Cerebellar nuclear complex (tissue), 1 donor: ENCODE data around the gene TRPM5.

Source experiments
- DNase-seq, 2 experiments: peaks; one replicate each; lab custom pipeline; 2025; lab: John Stamatoyannopoulos, UW

Gene TRPM5

DNA sequence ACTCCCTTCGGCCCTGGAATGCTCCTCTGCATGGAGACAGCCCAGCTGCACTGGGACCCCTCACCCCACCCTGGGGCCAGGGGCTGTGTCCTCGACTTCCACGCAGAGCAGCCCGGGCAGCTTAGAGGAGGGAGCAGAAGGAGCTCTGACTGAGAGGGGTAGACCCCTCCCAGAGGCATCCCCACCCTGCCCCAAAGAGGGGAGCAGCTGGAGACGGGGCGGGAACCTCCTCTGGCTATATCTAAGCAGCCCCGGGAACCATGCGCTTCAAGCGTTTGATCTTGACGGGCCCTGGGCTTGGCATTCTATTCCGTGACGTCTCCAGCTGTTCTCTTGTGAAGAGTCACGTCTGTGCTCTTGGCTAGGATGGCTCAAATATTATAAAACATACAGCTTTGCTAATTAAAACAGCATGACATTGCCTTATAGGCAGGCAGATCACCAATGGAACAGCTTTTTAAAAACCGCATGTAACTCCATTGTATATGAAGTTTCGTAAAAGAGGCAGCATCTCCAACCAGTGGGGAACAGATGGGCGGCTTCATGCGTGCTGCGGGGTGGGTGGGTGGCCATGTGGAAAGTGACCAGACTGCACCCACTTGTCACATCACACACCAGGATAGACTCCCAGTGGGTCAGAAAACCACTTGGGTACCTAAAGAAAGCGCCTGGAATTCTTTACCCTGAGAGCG is 8.2 kb upstream of the TRPM5 start:
- DNase-seq: no peak

- DNase-seq: no peak
Observed at GRCh38 chr11:2451916-2452315, 7.6 kb upstream of the TRPM5 start.

GRCh38 chr11:2451336-2451735 is 7.0 kb upstream of the TRPM5 start:
- no peak for DNase-seq

GRCh38 chr11:2450321-2451041 is 6.2 kb upstream of the TRPM5 start:
- no peak for DNase-seq

DNA sequence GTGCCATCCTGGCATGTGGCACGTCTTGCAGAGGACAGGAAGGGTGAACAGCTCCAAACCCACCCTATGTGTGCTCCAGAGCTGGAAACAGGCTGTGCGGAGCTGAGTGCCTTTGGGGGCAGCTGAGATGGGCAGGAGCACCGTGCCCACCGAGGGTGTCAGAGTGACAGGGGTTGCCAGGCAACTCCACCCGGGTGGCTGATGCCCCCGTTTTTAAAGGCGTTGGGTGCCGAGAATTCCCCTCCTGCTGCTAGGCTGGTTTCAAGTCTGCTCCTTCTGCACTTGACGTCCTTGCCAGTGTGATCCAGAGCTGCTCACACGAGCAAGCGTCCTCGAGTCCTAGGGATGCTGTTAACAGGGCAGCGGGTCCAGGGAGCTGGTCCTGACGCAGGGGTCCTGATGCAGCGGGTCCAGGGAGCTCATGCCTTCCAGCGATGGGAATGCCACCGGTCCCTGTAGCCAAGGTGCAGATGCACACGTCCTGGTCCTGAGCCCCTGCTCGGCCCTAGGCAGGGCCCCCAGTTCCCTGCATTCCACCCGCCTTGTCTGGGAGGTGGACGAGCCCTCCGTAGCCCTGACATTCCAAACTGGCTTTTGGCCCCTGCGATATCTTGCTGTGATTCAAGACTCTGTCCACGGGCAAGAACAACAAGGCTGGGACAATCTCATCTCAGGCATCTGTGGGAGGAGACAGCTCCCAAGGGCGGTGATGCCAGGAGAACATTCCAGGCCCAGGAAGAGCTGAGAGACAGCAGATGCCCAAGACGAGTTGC is 5.4 kb upstream of the TRPM5 start:
- no peak for DNase-seq

GRCh38 chr11:2448661-2449547 is 4.6 kb upstream of the TRPM5 start:
- DNase-seq: no peak

DNA sequence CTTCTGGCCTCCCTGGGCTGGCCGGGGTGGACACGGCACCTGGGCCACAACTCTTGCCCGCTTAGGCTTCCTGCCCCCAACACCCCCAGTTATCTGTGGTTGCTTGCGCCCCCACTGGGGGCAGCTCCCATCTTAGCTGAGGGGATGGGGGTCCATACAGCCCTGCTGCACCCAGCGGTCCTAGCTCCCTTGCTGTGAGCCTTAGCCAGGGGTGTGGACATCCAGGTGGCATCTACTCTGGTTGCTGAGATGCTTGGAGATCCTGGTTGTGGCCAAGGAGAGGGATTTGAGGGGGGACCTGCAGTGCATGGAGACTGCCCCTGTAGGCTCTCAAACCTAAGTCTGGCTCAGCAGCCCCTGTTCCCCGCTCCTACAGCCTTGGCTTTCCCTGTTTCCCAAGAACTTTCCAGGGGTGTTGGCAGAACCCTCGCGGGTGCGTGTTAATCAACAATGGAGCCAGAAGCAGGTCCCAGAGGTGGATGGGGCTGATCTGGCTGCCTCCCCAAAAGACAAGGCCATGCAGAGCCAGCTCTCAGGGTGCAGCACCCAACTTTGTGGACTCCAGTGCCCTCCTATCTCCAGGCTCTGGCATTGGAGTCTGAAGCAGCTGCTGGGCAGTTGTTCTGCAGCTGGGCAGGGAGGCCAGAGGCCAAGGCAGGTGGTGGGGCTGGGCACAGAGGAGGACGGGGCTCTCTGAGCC is 3.8 kb upstream of the TRPM5 start:
- DNase-seq: no peak

DNA sequence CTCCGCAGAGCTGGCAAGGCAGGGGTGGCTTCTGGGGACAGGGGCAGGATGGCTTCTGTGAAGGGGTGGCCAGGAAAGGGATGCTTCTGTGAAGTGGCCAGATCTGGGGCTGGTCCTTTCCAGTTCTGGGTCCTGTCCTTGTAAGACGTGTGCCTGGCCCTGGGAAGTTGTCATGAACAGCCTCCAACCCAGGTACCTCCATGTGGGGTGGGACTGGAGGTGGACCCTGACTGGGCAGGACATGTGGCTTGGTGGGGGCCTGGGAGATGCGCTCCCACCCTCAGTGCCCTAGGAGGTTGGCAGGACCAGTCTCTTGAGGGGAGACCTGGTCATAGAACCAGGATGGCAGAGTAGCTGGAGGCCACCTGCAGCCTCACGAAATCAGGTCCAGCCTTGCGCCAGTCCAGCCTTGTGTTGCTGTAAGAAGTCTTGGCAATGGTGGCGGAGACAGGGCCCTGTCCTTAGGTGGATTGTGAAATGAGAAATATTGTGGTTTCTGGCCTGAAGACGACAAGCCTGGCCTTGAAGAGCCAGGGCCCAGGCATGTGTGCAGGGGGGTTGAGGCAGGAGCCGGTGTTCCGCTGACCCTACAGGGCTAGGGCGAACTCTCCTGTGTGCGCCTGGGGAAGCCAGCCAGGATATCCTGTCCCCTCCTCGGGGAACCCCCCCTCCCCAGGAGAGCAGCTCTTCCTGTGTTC is 3.1 kb upstream of the TRPM5 start:
- no peak for DNase-seq

DNA sequence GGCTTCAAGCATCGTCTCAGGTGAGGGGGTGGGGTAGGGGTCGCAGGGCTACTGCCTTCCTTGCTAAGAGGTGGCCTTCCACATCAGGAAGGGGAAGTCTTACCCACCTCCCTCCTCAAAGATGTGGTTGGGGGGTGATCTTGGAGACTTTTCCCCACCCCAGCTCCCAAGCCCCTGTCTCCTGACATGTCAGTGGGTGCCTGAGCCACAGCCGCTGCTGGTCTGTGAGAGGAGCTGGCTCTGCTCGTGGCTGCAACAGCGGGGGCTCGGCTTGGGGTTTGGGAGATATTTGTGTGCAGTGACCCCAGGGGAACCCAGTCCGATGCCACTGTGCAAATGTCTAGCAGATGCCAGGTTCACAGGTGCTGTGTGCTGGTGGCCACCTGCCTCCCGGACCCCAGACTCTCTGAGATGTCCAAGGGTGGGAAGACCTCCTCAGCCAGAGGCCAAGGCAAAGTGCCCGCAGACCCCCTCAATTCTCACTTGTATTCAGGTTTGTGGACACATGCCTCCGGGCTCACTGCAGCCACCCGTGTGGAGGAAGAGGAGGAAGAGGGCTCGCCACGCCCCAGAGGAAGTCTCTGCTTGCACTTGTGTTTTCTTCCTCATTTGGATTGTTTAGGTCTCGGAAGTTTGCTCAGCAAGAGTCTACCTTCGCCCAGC is 2.4 kb upstream of the TRPM5 start:
- no peak for DNase-seq

- DNase-seq: no peak
Observed at GRCh38 chr11:2445746-2446551, 1.6 kb upstream of the TRPM5 start.

GRCh38 chr11:2444821-2445745 is 769 bp upstream of the TRPM5 start, which contains the start of gene KCNQ1:
KCNQ1 (plus strand) TSS chr11:2445008; CDS start chr11:2445099, 91 bp downstream.
- DNase-seq: no peak

DNA sequence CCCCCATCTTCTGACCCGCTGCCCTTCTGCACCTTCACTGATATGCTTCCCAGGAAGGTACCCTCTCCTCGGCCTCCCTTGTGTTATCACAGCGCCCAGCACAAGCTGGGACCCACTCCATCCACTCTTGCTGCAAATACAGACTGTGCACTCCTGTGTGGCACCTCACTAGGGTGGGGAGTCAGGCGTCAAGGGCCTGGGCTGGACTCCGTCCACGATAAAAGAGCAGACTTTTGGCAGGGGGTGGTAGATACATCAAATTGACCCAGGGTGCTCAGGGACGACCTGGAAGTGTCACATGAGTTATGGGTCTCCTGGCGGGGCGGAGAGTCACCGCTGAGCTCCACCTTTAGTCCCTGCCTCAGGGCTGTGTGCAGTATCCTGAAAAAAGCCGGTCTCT is 908 bp downstream of the TRPM5 start:
- DNase-seq: no peak

DNA sequence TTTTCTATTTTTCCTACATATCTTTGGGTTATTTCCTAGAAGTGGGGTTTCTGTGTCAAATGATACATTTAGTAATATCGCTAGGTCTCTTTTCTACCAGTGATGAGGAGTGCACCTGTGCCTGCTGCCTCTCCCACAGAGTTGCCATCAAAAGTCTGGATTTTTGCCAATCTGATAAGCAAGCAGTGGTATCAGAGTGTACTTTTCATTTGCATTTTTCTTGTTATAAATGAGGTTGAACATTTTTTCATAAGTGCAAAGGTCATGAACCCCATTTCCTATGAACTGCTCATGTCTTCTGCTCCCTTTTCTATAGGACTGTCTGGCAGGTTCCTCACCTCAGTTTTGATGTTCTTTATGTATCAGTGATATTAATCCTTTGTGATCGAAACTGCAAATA is 1.7 kb downstream of the TRPM5 start:
- DNase-seq: no peak

GRCh38 chr11:2441171-2441570 is 3.1 kb downstream of the TRPM5 start:
- DNase-seq: no peak

- no peak for DNase-seq
Observed at GRCh38 chr11:2440646-2441045, 3.7 kb downstream of the TRPM5 start.

GRCh38 chr11:2439820-2440219 is 4.5 kb downstream of the TRPM5 start:
- DNase-seq: no peak

GRCh38 chr11:2437516-2437915 is 6.8 kb downstream of the TRPM5 start:
- no peak for DNase-seq

GRCh38 chr11:2436521-2437031 is 7.7 kb downstream of the TRPM5 start:
- DNase-seq: no peak
